Fibroblast of villous mesenchyme (primary cell): ENCODE measurements around the gene SLC22A12. TPM values are rescaled to one million over a fixed set of nuclear protein-coding genes. Genes with fewer than 3 reads are reported as not detected.

Source experiments
- DNase-seq: peaks from one replicate; pipeline ENCODE4 v3.0.0-alpha.2; 2010; ENCODE audit warnings: low read depth
- H3K4me3 ChIP-seq: 2 replicates; pipeline ENCODE4 v1.5.1; 2011; ENCODE audit warnings: low read depth, mild to moderate bottlenecking, low read length
- CTCF ChIP-seq: IDR thresholded peaks from 2 replicates; pipeline ENCODE4 v1.5.1; 2012; ENCODE audit warnings: low read depth, mild to moderate bottlenecking, low read length; ENCODE audit not compliant: insufficient read depth
- total RNA-seq: library from RNA; depleted of rRNA; stranded (reverse); fragments of >200 nt; gene quantifications from 2 replicates; pipeline ENCODE4 v1.2.3, GENCODE V29; 2012

The SLC22A12 gene
- total RNA-seq, 1 donor: not detected

- H3K4me3 ChIP-seq: no peak overlapping the region
- no peak for TF ChIP-seq CTCF
- no peak for DNase-seq
Observed at GRCh38 chr11:64607381-64607985, 16.5 kb downstream of the SLC22A12 start.

- no peak overlapping the region for H3K4me3 ChIP-seq
- peak; percentile 12 for DNase-seq
- no peak for TF ChIP-seq CTCF
Observed at GRCh38 chr11:64608046-64608445, 17.0 kb downstream of the SLC22A12 start.

- DNase-seq: no peak
Observed at GRCh38 chr11:64608636-64609035, 17.6 kb downstream of the SLC22A12 start.

GRCh38 chr11:64609436-64610047 lies 18.5 kb downstream of the SLC22A12 start:
- no peak for TF ChIP-seq CTCF
- H3K4me3 ChIP-seq: no peak overlapping the region
- no peak for DNase-seq

More at GRCh38 chr11:64608636-64609035, 17.6 kb downstream of the SLC22A12 start:
- TF ChIP-seq CTCF: no peak
- no peak overlapping the region for H3K4me3 ChIP-seq

- no peak for DNase-seq
- TF ChIP-seq CTCF: no peak
- H3K4me3 ChIP-seq: no peak overlapping the region
Observed at GRCh38 chr11:64610596-64610995, 19.6 kb downstream of the SLC22A12 start.

- no peak for DNase-seq
- H3K4me3 ChIP-seq: no peak overlapping the region
- no peak for TF ChIP-seq CTCF
Observed at GRCh38 chr11:64611176-64611575, 20.2 kb downstream of the SLC22A12 start.
